Activated CD4-positive, alpha-beta T cell treated with anti-CD3 and anti-CD28 coated beads for 36 hours (primary cell): ENCODE data around the gene DIPK1A. TPM values are rescaled to one million over a fixed set of nuclear protein-coding genes. Genes with fewer than 3 reads are reported as not detected.

Experiments used
- ATAC-seq: fragments of 200-7000 bp; cut with Tn5 transposase; one replicate; pipeline ENCODE4 v1.10.0; 2021; ENCODE audit warnings: mild to moderate bottlenecking, moderate library complexity
- CTCF ChIA-PET: fragments of 350-600 bp; sonication (Branson Sonifier 250); formaldehyde crosslinking; loops from one replicate; lab custom pipeline; 2021; ENCODE audit warnings: antibody characterized with exemption; lab: Charles Lee
- POLR2A ChIA-PET: fragments of 350-600 bp; sonication (Branson Sonifier 250); formaldehyde crosslinking; loops from one replicate; lab custom pipeline; 2021; ENCODE audit warnings: antibody characterized with exemption, inconsistent platforms; lab: Charles Lee
- DNase-seq: peaks from one replicate; pipeline ENCODE4 v3.0.0-alpha.2; 2020
- H3K27ac Mint-ChIP-seq: one replicate; pipeline ENCODE4 v1.8.0; 2021; ENCODE audit warnings: mixed read lengths
- H3K27me3 Mint-ChIP-seq: one replicate; pipeline ENCODE4 v1.8.0; 2021; ENCODE audit warnings: mixed read lengths
- H3K36me3 Mint-ChIP-seq: one replicate; pipeline ENCODE4 v1.8.0; 2021; ENCODE audit warnings: low read depth, mixed read lengths
- H3K4me1 Mint-ChIP-seq: one replicate; pipeline ENCODE4 v1.8.0; 2021; ENCODE audit warnings: mixed read lengths
- H3K4me3 Mint-ChIP-seq: one replicate; pipeline ENCODE4 v1.8.0; 2021; ENCODE audit warnings: mild to moderate bottlenecking, moderate library complexity, mixed read lengths
- H3K9me3 Mint-ChIP-seq: one replicate; pipeline ENCODE4 v1.8.0; 2021; ENCODE audit warnings: low read depth, mixed read lengths
- intact Hi-C, 2 experiments: fragments of 100-400 bp; cut with DNase I in 1 of 2; cut with micrococcal nuclease in 1 of 2; formaldehyde crosslinking; loops; one replicate each; pipeline versions ENCODE4 v1.14.2 to v1.15.1; 2022 to 2024; cut with DNase I, micrococcal nuclease
- total RNA-seq, 2 experiments: library from RNA; stranded (reverse); gene quantifications; one replicate each; pipeline ENCODE4 v1.2.3, GENCODE V29; 2021

DIPK1A gene
- total RNA-seq, 2 experiments from 2014 or later = 6.1 to 6.5 TPM

- Mint-ChIP-seq H3K4me3 (no peak overlapping the region), H3K27me3 (no peaks in the 10 kb centered on the region), H3K36me3 (peaks cover 14% of the 10 kb centered on the region), H3K4me1 (peaks cover 2% of the 10 kb centered on the region), H3K27ac (no peak overlapping the region), H3K9me3 (peaks cover 8% of the 10 kb centered on the region)
- no peak for ATAC-seq
- CTCF ChIA-PET = interaction anchor here (0.6 to 0.7 kb wide), 2 partner anchors 56 to 129 kb away, joined by 3 read pairs; no protein-coding TSS in a partner anchor
- no peak for DNase-seq
- intact Hi-C loops = no loop called here
- POLR2A ChIA-PET = no interaction called here
Observed at GRCh38 chr1:92921031-92922023, 39.9 kb downstream of the DIPK1A start.

GRCh38 chr1:92916899-92917298, 44.4 kb downstream of the DIPK1A start:
- ATAC-seq = no peak
- Mint-ChIP-seq H3K4me1 (peaks cover 8% of the 10 kb centered on the region), H3K27ac (no peak overlapping the region), H3K4me3 (no peak overlapping the region), H3K36me3 (peaks cover 15% of the 10 kb centered on the region), H3K9me3 (peaks cover 8% of the 10 kb centered on the region), H3K27me3 (no peaks in the 10 kb centered on the region)
- intact Hi-C loops = no loop called here
- POLR2A ChIA-PET = no interaction called here
- no peak for DNase-seq
- CTCF ChIA-PET = no interaction called here

GRCh38 chr1:92915547-92915946, 45.7 kb downstream of the DIPK1A start:
- no peak overlapping the region for H3K4me3 Mint-ChIP-seq
- no peak for ATAC-seq
- ChIA-PET POLR2A (no interaction called here), CTCF (interaction anchor here (0.6 to 1.0 kb wide), 2 partner anchors 12 to 53 kb away, joined by 3 read pairs; no protein-coding TSS in a partner anchor)
- DNase-seq = no peak
- peaks cover 10% of the 10 kb centered on the region for H3K4me1 Mint-ChIP-seq
- H3K9me3 Mint-ChIP-seq = peaks cover 4% of the 10 kb centered on the region
- intact Hi-C loops = no loop called here
- H3K36me3 Mint-ChIP-seq = peaks cover 16% of the 10 kb centered on the region
- no peak overlapping the region for H3K27ac Mint-ChIP-seq
- H3K27me3 Mint-ChIP-seq = no peaks in the 10 kb centered on the region

- H3K9me3 Mint-ChIP-seq = no peaks in the 10 kb centered on the region
- CTCF ChIA-PET = interaction anchor here (0.6 to 1.7 kb wide), 8 partner anchors 10 to 1032 kb away, joined by 3 to 9 read pairs (median 4); no protein-coding TSS in a partner anchor
- ATAC-seq (no peak), DNase-seq (no peak)
- peaks cover 12% of the 10 kb centered on the region for H3K36me3 Mint-ChIP-seq
- POLR2A ChIA-PET = interaction anchor here (0.6 kb wide), 1 partner anchor 927 kb away, joined by 4 read pairs; no protein-coding TSS in a partner anchor
- no peak overlapping the region for H3K27ac Mint-ChIP-seq
- peaks cover 14% of the 10 kb centered on the region for H3K4me1 Mint-ChIP-seq
- H3K4me3 Mint-ChIP-seq = no peak overlapping the region
- intact Hi-C loops = no loop called here
- H3K27me3 Mint-ChIP-seq = no peaks in the 10 kb centered on the region
Observed at GRCh38 chr1:92913093-92913819, 48.0 kb downstream of the DIPK1A start.

- ChIA-PET POLR2A (no interaction called here), CTCF (interaction anchor here (0.9 to 1.7 kb wide), 6 partner anchors 15 to 84 kb away, joined by 3 to 4 read pairs (median 4); no protein-coding TSS in a partner anchor)
- Mint-ChIP-seq H3K9me3 (no peaks in the 10 kb centered on the region), H3K27me3 (no peaks in the 10 kb centered on the region), H3K4me1 (peaks cover 25% of the 10 kb centered on the region), H3K27ac (no peak overlapping the region), H3K36me3 (peaks cover 21% of the 10 kb centered on the region), H3K4me3 (no peak overlapping the region)
- ATAC-seq = no peak
- DNase-seq = no peak
- intact Hi-C loops = no loop called here
Observed at GRCh38 chr1:92910081-92910480, 51.2 kb downstream of the DIPK1A start.

- Mint-ChIP-seq H3K36me3 (peaks cover 21% of the 10 kb centered on the region), H3K4me3 (no peak overlapping the region), H3K27ac (no peak overlapping the region), H3K27me3 (no peaks in the 10 kb centered on the region), H3K9me3 (no peaks in the 10 kb centered on the region), H3K4me1 (peaks cover 31% of the 10 kb centered on the region)
- POLR2A ChIA-PET = no interaction called here
- ATAC-seq = no peak
- no peak for DNase-seq
- CTCF ChIA-PET = interaction anchor here (0.9 to 1.7 kb wide), 7 partner anchors 16 to 85 kb away, joined by 3 to 4 read pairs (median 3); no protein-coding TSS in a partner anchor
- intact Hi-C loops = no loop called here
Observed at GRCh38 chr1:92909321-92909720, 51.9 kb downstream of the DIPK1A start.

GRCh38 chr1:92907949-92908684, 53.1 kb downstream of the DIPK1A start:
- peaks cover 33% of the 10 kb centered on the region for H3K4me1 Mint-ChIP-seq
- intact Hi-C loops = no loop called here
- no peak overlapping the region for H3K4me3 Mint-ChIP-seq
- peak overlapping the region; percentile 11 for H3K27ac Mint-ChIP-seq
- DNase-seq = no peak
- POLR2A ChIA-PET = no interaction called here
- peak; percentile 78 for ATAC-seq
- no peaks in the 10 kb centered on the region for H3K9me3 Mint-ChIP-seq
- CTCF ChIA-PET = interaction anchor here (0.6 to 1.2 kb wide), 5 partner anchors 32 to 86 kb away, joined by 3 read pairs; no protein-coding TSS in a partner anchor
- H3K27me3 Mint-ChIP-seq = no peaks in the 10 kb centered on the region
- H3K36me3 Mint-ChIP-seq = peaks cover 18% of the 10 kb centered on the region

GRCh38 chr1:92903765-92904164, 57.5 kb downstream of the DIPK1A start:
- no peak overlapping the region for H3K4me3 Mint-ChIP-seq
- intact Hi-C loops = no loop called here
- H3K9me3 Mint-ChIP-seq = peaks cover 20% of the 10 kb centered on the region
- H3K27ac Mint-ChIP-seq = peak overlapping the region; percentile 29
- H3K27me3 Mint-ChIP-seq = no peaks in the 10 kb centered on the region
- H3K4me1 Mint-ChIP-seq = peaks cover 30% of the 10 kb centered on the region
- CTCF ChIA-PET = interaction anchor here (0.6 to 1.0 kb wide), 3 partner anchors 44 to 166 kb away, joined by 3 read pairs; no protein-coding TSS in a partner anchor
- ATAC-seq = no peak
- peaks cover 30% of the 10 kb centered on the region for H3K36me3 Mint-ChIP-seq
- POLR2A ChIA-PET = no interaction called here
- DNase-seq = no peak

GRCh38 chr1:92902406-92902744, 58.9 kb downstream of the DIPK1A start:
- ChIA-PET POLR2A (no interaction called here), CTCF (interaction anchor here (0.7 to 1.8 kb wide), 5 partner anchors 11 to 71 kb away, joined by 3 to 6 read pairs (median 4); no protein-coding TSS in a partner anchor)
- DNase-seq = no peak
- H3K4me1 Mint-ChIP-seq = peaks cover 23% of the 10 kb centered on the region
- no peak overlapping the region for H3K27ac Mint-ChIP-seq
- H3K9me3 Mint-ChIP-seq = peaks cover 21% of the 10 kb centered on the region
- H3K36me3 Mint-ChIP-seq = peaks cover 24% of the 10 kb centered on the region
- H3K4me3 Mint-ChIP-seq = no peak overlapping the region
- ATAC-seq = no peak
- intact Hi-C loops = no loop called here
- H3K27me3 Mint-ChIP-seq = no peaks in the 10 kb centered on the region

GRCh38 chr1:92901699-92902405, 59.4 kb downstream of the DIPK1A start:
- Mint-ChIP-seq H3K36me3 (peaks cover 24% of the 10 kb centered on the region), H3K27ac (peak overlapping the region; percentile 6), H3K27me3 (no peaks in the 10 kb centered on the region), H3K9me3 (peaks cover 21% of the 10 kb centered on the region), H3K4me3 (no peak overlapping the region), H3K4me1 (peaks cover 23% of the 10 kb centered on the region)
- intact Hi-C loops = no loop called here
- ATAC-seq (no peak), DNase-seq (no peak)
- ChIA-PET POLR2A (no interaction called here), CTCF (interaction anchor here (0.5 to 1.8 kb wide), 10 partner anchors 11 to 1558 kb away, joined by 3 to 6 read pairs (median 3); no protein-coding TSS in a partner anchor)
